ENCODE results near the gene PXDN. TPM values are rescaled to one million over a fixed set of nuclear protein-coding genes. Genes with fewer than 3 reads are reported as not detected.

The PXDN gene
- total and polyA plus RNA-seq, 2 of the 13 experiments (the other 11 are each of a cell fraction or from before 2014, with no cell fraction given), result not detected

DNA sequence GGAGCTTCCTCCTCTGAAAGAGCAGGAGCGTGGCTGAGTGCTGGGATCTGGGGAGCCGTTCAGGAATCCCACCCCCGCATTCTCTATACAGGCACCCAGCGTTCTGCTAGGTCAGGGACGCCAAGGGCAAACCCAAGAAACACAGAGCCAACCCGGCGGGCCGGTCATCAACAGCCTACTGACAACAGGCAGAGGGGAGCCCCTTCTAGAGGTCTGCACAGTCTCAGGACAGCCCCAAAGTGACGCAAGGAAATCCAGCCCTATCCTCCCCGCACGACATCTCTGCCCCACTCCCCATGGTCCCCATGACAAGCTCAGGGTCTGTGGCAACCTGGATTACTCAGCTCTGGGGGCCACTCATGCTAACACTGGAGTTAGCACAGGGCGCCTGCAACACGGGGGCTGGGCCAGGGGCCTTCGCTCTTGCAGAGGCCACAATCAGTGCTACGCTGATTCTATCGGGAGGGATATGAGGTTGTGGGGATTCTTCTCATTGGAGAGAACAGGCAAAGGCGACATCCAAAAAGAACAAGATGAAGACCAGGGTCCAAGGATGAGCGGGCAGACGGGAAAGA is 81.6 kb downstream of the PXDN start:
- no peak for DNase-seq (ENCODE audit: low spot score)
- Histone ChIP-seq H3K9me3 (ENCODE audit: low read length) (no peaks in the 10 kb centered on the region), H3K27ac (ENCODE audit: extremely low read length, insufficient read depth, low read length) (no peak overlapping the region), H3K36me3 (replicated peaks in 1 of 2; ENCODE audit: control insufficient read depth in 1 of 2, insufficient read depth in 2 of 2, low read length in 2 of 2) (no peaks in the 10 kb centered on the region), H3K4me3 (replicated peaks in 1 of 3; ENCODE audit: insufficient read depth in 1 of 3, low read depth in 2 of 3, low read length in 3 of 3) (no peak overlapping the region), H3K4me1 (ENCODE audit: insufficient read depth, low read length) (no peaks in the 10 kb centered on the region), H3K4me2 (ENCODE audit: low read depth, low read length) (no peak overlapping the region), H3K27me3 (ENCODE audit: control insufficient read depth in 1 of 2, insufficient read depth in 2 of 2, low read length in 2 of 2) (peaks cover 11 to 72% of the 10 kb centered on the region in 2 experiments), H3K9ac (ENCODE audit: insufficient read depth, low read depth, low read length) (no peak overlapping the region), H3K79me2 (ENCODE audit: insufficient read depth, low read length) (no peaks in the 10 kb centered on the region), H4K20me1 (ENCODE audit: insufficient read depth, low read length) (no peaks in the 10 kb centered on the region), H2AFZ (ENCODE audit: low read length) (no peak overlapping the region)
- no TSS peak for BruUV-seq (replicated peaks)
- TF ChIP-seq ZNF605 (CRISPR knock-in tag; IDR thresholded peaks at IDR 0.05) (no peak), EZH2 (conservative IDR thresholded peaks at IDR 0.05; ENCODE audit: low read depth, low read length) (0 out of 2 replicates have a peak, but pooled peaks have one; percentile 44), NFIB (CRISPR knock-in tag; IDR thresholded peaks at IDR 0.05; ENCODE audit: borderline replicate concordance) (no peak)
- FAIRE-seq, result no peak
- CTCF ChIA-PET (ENCODE audit: low intra/inter-chr PET ratio, low total read pairs), result no interaction called here
- ATAC-seq, result no peak
- intact Hi-C loops (cut with micrococcal nuclease; ENCODE audit: unreplicated experiment), result no loop called here
- in situ Hi-C loops (cut with HindIII; ENCODE audit: extremely low pct_ligation_motif_present, low pct_unique_long_range_greater_than_20kb), result no loop called here
- WGBS (ENCODE audit: low lambda C conversion rate), result 6% methylated on average over 15 of the region's 19 CpGs
- POLR2A ChIA-PET, result no interaction called here

GRCh38 chr2:1661891-1662605 is 82.3 kb downstream of the PXDN start:
- H3K9me3 ChIP-seq (ENCODE audit: low read length), result no peaks in the 10 kb centered on the region
- intact Hi-C loops (cut with micrococcal nuclease; ENCODE audit: unreplicated experiment), result no loop called here
- no peaks in the 10 kb centered on the region for H3K4me1 ChIP-seq (ENCODE audit: insufficient read depth, low read length)
- H3K27ac ChIP-seq (ENCODE audit: extremely low read length, insufficient read depth, low read length), result no peak overlapping the region
- H3K79me2 ChIP-seq (ENCODE audit: insufficient read depth, low read length), result no peaks in the 10 kb centered on the region
- H2AFZ ChIP-seq (ENCODE audit: low read length), result no peak overlapping the region
- ATAC-seq (no peak), FAIRE-seq (no peak), DNase-seq (ENCODE audit: low spot score) (no peak)
- TF ChIP-seq TOPORS (CRISPR knock-in tag; IDR thresholded peaks at IDR 0.05), result no peak
- no peak for TF ChIP-seq ZNF33A (CRISPR knock-in tag; IDR thresholded peaks at IDR 0.05; ENCODE audit: borderline replicate concordance)
- no peak for TF ChIP-seq ZGPAT (CRISPR knock-in tag; IDR thresholded peaks at IDR 0.05)
- TF ChIP-seq ZFP41 (CRISPR knock-in tag; IDR thresholded peaks at IDR 0.05; ENCODE audit: borderline replicate concordance), result no peak
- no peak for TF ChIP-seq GABPB1 (CRISPR knock-in tag; IDR thresholded peaks at IDR 0.05)
- TF ChIP-seq JUN (CRISPR knock-in tag; IDR thresholded peaks at IDR 0.05), result no peak
- no peaks in the 10 kb centered on the region for H3K36me3 ChIP-seq (replicated peaks in 1 of 2; ENCODE audit: control insufficient read depth in 1 of 2, insufficient read depth in 2 of 2, low read length in 2 of 2)
- CTCF ChIA-PET (ENCODE audit: low intra/inter-chr PET ratio, low total read pairs), result no interaction called here
- H3K4me3 ChIP-seq (replicated peaks in 1 of 3; ENCODE audit: insufficient read depth in 1 of 3, low read depth in 2 of 3, low read length in 3 of 3), result no peak overlapping the region
- BruUV-seq (replicated peaks), result no TSS peak
- H3K9ac ChIP-seq (ENCODE audit: insufficient read depth, low read depth, low read length), result no peak overlapping the region
- in situ Hi-C loops (cut with HindIII; ENCODE audit: extremely low pct_ligation_motif_present, low pct_unique_long_range_greater_than_20kb), result no loop called here
- no peaks in the 10 kb centered on the region for H4K20me1 ChIP-seq (ENCODE audit: insufficient read depth, low read length)
- POLR2A ChIA-PET, result no interaction called here
- WGBS (ENCODE audit: low lambda C conversion rate), result 29% methylated on average over 17 of the region's 19 CpGs
- H3K4me2 ChIP-seq (ENCODE audit: low read depth, low read length), result no peak overlapping the region
- peaks cover 12 to 77% of the 10 kb centered on the region in 2 experiments for H3K27me3 ChIP-seq (ENCODE audit: control insufficient read depth in 1 of 2, insufficient read depth in 2 of 2, low read length in 2 of 2)
